ENCODE data around the gene XK. TPM values are rescaled to one million over a fixed set of nuclear protein-coding genes. Genes with fewer than 3 reads are reported as not detected.

Gene XK
- total RNA-seq, 4 donors from 2014 or later, result 2.8 to 8.8 (median 5.1) TPM

GRCh38 chrX:37677765-37678164 is 7.8 kb upstream of the XK start:
- no peak for ATAC-seq
- intact Hi-C loops (cut with DNase I; ENCODE audit: low total_unique reads), result no loop called here
- H3K9me3 ChIP-seq, result no peaks in the 10 kb centered on the region
- no peak overlapping the region for H3K4me3 ChIP-seq
- H3K36me3 ChIP-seq, result no peaks in the 10 kb centered on the region
- in situ Hi-C loops (cut with MboI; ENCODE audit: low sequenced_read_pairs in 4 of 4), result no loop called here
- no peaks in the 10 kb centered on the region for H3K4me1 ChIP-seq
- no peak for DNase-seq
- H3K27ac ChIP-seq, result no peak overlapping the region
- TF ChIP-seq CTCF (IDR thresholded peaks at IDR 0.05 in 4 of 5, conservative IDR thresholded peaks at IDR 0.05 in 1 of 5) (no peak), POLR2A (IDR thresholded peaks at IDR 0.05) (no peak)
- H3K27me3 ChIP-seq, result peaks cover 0 to 3% (median 0%) of the 10 kb centered on the region in 3 donors

- TF ChIP-seq CTCF (IDR thresholded peaks at IDR 0.05 in 4 of 5, conservative IDR thresholded peaks at IDR 0.05 in 1 of 5) (no peak), POLR2A (IDR thresholded peaks at IDR 0.05) (no peak)
- Histone ChIP-seq H3K9me3 (no peaks in the 10 kb centered on the region), H3K27ac (no peak overlapping the region), H3K4me1 (no peaks in the 10 kb centered on the region), H3K27me3 (peaks cover 0 to 3% (median 0%) of the 10 kb centered on the region in 3 donors), H3K36me3 (no peaks in the 10 kb centered on the region), H3K4me3 (no peak overlapping the region)
- in situ Hi-C loops (cut with MboI; ENCODE audit: low sequenced_read_pairs in 4 of 4) (no loop called here), intact Hi-C loops (cut with DNase I; ENCODE audit: low total_unique reads) (no loop called here)
- DNase-seq (no peak), ATAC-seq (no peak)
These were observed 7.0 kb upstream of the XK start for GRCh38 chrX:37678574-37678973.

- ATAC-seq (no peak), DNase-seq (no peak)
- Histone ChIP-seq H3K4me3 (no peak overlapping the region), H3K27me3 (peaks cover 0 to 3% (median 0%) of the 10 kb centered on the region in 3 donors), H3K36me3 (no peaks in the 10 kb centered on the region), H3K4me1 (no peaks in the 10 kb centered on the region), H3K27ac (no peak overlapping the region), H3K9me3 (no peaks in the 10 kb centered on the region)
- no peak for TF ChIP-seq POLR2A (IDR thresholded peaks at IDR 0.05)
- no peak for TF ChIP-seq CTCF (IDR thresholded peaks at IDR 0.05 in 4 of 5, conservative IDR thresholded peaks at IDR 0.05 in 1 of 5)
- intact Hi-C loops (cut with DNase I; ENCODE audit: low total_unique reads), result no loop called here
- in situ Hi-C loops (cut with MboI; ENCODE audit: low sequenced_read_pairs in 4 of 4), result no loop called here
These were observed 6.4 kb upstream of the XK start for GRCh38 chrX:37679230-37679629.

- intact Hi-C loops (cut with DNase I; ENCODE audit: low total_unique reads), result no loop called here
- H3K4me1 ChIP-seq, result peaks cover 0 to 4% of the 10 kb centered on the region in 2 donors
- H3K9me3 ChIP-seq, result no peaks in the 10 kb centered on the region
- in situ Hi-C loops (cut with MboI; ENCODE audit: low sequenced_read_pairs in 4 of 4), result no loop called here
- DNase-seq, result no peak
- TF ChIP-seq POLR2A (IDR thresholded peaks at IDR 0.05) (no peak), CTCF (IDR thresholded peaks at IDR 0.05 in 4 of 5, conservative IDR thresholded peaks at IDR 0.05 in 1 of 5) (no peak)
- H3K27ac ChIP-seq, result no peak overlapping the region
- peaks cover 0 to 2% (median 0%) of the 10 kb centered on the region in 3 donors for H3K27me3 ChIP-seq
- ATAC-seq, result no peak
- H3K36me3 ChIP-seq, result no peaks in the 10 kb centered on the region
- no peak overlapping the region for H3K4me3 ChIP-seq
These were observed 5.7 kb upstream of the XK start for GRCh38 chrX:37679888-37680287.

- Histone ChIP-seq H3K4me1 (peaks cover 0 to 7% of the 10 kb centered on the region in 2 donors), H3K9me3 (no peaks in the 10 kb centered on the region), H3K27ac (peak overlapping the region; percentile 81 to 88 (median 87)), H3K27me3 (no peaks in the 10 kb centered on the region), H3K36me3 (no peaks in the 10 kb centered on the region), H3K4me3 (no peak overlapping the region)
- ATAC-seq, result peak; percentile 90 to 93
- intact Hi-C loops (cut with DNase I; ENCODE audit: low total_unique reads) (no loop called here), in situ Hi-C loops (cut with MboI; ENCODE audit: low sequenced_read_pairs in 4 of 4) (no loop called here)
- DNase-seq, result peak; percentile 7 to 38
- no peak for TF ChIP-seq POLR2A (IDR thresholded peaks at IDR 0.05)
- TF ChIP-seq CTCF (IDR thresholded peaks at IDR 0.05 in 4 of 5, conservative IDR thresholded peaks at IDR 0.05 in 1 of 5), result no peak
These were observed 1.2 kb upstream of the XK start for GRCh38 chrX:37684426-37684825.

Measured in gastrocnemius medialis (tissue), 4 donors.